Retinal pigment epithelial cell (primary cell): ENCODE results near the gene TCF7.

Experiments used
- DNase-seq: peaks from one replicate; pipeline ENCODE4 v3.0.0-alpha.2; 2010; ENCODE audit warnings: low read depth
- H3K4me3 ChIP-seq: 2 replicates; pipeline ENCODE4 v1.5.1; 2011; ENCODE audit warnings: mild to moderate bottlenecking, low read length, control low read depth, moderate library complexity
- TF ChIP-seq, protein P1 (sequence below): conservative IDR thresholded peaks from 2 replicates; pipeline ENCODE4 v1.5.1; 2011; ENCODE audit warnings: low read depth, low read length, control low read depth, inconsistent platforms

Gene TCF7

DNA sequence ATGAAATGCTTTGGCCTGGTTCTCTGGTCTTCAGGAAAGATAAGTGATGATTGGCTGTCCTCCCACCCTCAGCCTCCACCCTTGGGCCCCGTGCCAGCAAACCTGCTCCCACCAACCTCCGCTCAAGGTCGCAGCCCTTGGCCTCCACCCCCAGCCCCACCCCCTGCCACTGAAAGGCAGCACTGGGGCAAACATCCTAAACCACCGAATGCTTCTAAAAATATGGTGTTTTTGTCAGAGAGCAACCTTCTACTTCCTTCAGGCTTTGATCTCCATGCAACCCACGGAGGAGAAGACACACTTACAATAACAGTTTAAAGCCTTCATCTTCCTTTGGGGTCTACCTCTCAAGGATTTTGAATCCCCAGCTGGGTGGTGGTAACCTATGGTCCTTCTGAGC lies 24.0 kb upstream of the TCF7 start:
- DNase-seq = no peak
- H3K4me3 ChIP-seq = no peak overlapping the region
- TF ChIP-seq, protein P1, sequence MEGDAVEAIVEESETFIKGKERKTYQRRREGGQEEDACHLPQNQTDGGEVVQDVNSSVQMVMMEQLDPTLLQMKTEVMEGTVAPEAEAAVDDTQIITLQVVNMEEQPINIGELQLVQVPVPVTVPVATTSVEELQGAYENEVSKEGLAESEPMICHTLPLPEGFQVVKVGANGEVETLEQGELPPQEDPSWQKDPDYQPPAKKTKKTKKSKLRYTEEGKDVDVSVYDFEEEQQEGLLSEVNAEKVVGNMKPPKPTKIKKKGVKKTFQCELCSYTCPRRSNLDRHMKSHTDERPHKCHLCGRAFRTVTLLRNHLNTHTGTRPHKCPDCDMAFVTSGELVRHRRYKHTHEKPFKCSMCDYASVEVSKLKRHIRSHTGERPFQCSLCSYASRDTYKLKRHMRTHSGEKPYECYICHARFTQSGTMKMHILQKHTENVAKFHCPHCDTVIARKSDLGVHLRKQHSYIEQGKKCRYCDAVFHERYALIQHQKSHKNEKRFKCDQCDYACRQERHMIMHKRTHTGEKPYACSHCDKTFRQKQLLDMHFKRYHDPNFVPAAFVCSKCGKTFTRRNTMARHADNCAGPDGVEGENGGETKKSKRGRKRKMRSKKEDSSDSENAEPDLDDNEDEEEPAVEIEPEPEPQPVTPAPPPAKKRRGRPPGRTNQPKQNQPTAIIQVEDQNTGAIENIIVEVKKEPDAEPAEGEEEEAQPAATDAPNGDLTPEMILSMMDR = no peak

GRCh38 chr5:134091626-134092121 lies 22.8 kb upstream of the TCF7 start:
- H3K4me3 ChIP-seq = no peak overlapping the region
- TF ChIP-seq, protein P1 = no peak
- DNase-seq = no peak

DNA sequence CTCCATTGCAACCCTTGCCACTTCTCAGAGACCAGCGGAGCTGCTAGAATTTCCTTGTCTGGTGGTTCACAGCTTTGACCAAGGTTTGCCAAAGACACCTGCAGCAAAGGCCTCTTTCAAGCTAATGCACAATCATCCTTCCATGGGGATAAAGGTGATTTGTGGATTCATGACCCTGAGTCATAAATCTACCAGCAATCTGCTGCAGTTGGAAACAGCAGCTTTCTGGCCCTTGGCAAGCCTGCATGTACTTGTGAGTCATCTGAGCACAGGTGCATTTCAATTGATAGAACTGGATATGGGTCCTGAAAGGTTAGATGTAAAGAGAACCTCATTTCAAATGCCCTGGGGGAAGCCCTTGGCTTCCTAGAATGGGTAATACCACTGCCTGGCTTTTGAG lies 21.6 kb upstream of the TCF7 start:
- no peak for DNase-seq
- TF ChIP-seq, protein P1 = no peak
- no peak overlapping the region for H3K4me3 ChIP-seq

GRCh38 chr5:134093351-134093750 lies 21.1 kb upstream of the TCF7 start:
- TF ChIP-seq, protein P1 = no peak
- H3K4me3 ChIP-seq = no peak overlapping the region
- no peak for DNase-seq

DNA sequence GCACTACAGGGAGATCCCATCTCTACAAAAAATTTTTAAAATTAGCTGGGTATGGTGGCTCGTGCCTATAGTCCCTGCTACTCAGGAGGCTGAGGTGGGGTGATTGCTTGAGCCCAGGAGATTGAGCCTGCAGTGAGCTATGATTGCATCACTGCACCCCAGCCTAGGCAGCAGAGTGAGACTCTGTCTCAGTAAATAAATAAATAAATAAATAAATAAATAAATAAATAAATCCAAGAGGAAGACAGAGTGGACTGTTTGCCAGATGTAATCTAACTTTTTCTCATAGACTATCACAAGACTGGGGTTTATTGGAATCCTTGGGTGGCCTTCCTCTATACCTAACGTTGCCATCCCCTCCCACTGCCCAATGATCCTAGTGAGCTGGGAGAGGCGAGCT lies 19.2 kb upstream of the TCF7 start:
- TF ChIP-seq, protein P1 = no peak
- H3K4me3 ChIP-seq = no peak overlapping the region
- no peak for DNase-seq

DNA sequence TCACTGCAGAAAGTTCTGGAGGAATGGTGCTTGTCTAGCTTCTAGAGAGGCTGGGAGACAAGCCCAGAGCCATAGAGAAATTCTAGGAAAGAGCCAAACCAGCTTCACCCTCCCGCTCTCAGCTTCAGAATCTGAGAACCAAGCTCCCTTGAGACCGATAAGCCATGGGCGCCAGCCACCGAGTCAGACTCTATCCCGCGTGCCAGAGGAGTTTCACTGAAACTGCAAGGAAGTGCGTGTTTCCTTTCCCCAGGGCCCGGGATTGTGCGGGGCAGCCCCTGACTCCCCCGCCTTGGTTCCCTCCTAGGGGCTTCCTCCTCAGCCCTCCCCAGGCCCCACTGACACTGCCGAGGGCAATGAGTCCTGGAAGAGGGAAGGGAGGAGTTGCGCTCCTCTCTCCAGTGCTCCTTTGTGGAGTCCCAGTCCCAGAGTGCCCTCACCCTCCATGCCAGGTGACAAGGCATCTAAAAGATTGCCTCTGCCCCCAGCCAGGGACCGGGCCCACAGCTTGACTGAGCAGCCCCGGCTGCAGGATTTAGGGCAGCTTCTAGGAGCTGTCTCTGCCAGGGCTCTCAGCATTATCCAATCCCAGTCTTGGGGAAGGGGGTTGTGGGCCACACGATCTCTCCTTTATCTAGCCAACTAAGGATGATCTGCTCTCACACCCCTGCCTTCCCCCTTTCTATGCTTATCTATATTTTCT lies 18.4 kb upstream of the TCF7 start:
- TF ChIP-seq, protein P1 = no peak
- H3K4me3 ChIP-seq = no peak overlapping the region
- DNase-seq = no peak

GRCh38 chr5:134097211-134097749 lies 17.2 kb upstream of the TCF7 start:
- TF ChIP-seq, protein P1 = no peak
- no peak for DNase-seq
- H3K4me3 ChIP-seq = no peak overlapping the region
